ENCODE results near the gene HSD11B1. TPM values are rescaled to one million over a fixed set of nuclear protein-coding genes. Genes with fewer than 3 reads are reported as not detected.
"Not testable (repeated sequence)": the region's sequence is repeated elsewhere in the genome, so short reads cannot be mapped to it uniquely, and the experiment has no call there.

Gene HSD11B1
- total RNA-seq, 1 experiment from 2014 or later, result 4.3 TPM

DNA sequence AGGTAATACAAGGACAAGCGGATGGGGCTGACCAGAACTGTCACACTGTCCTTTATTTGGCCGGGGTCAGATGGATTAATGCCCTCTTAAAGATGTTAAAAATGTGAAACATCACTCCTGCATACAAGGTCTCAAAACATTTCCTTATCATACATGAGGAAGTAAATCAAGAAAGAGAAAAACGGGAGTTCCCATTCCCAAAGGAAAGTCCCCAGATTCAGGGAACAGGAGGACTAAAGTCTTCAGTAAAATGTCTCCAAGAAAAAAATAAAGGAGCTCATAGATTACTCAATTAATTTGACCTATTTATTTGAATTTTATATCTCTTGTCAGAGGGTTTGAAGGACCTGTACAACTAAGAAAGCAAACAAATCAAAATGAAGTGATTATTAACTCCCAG is 13.4 kb upstream of the HSD11B1 start:
- DNase-seq (ENCODE audit: low read depth), result no peak

DNA sequence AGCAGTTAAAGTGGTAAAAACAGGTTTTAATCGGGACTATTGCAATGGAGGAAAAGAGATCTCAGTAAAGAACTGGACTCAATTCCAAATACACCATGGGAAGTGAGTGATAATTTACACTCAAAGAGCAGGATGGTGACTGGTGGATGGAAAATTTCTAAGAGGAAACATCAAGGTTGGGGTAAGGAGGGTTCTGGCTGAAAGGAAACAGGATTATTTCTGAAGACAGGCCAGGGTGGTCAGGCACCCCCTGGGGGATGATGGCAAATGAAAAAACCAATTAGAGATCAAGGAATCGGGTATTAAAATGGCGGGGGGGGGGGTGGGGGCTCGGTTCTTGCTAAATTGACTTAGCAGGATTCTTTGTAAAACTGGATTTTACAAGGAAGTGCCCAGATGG is 12.3 kb upstream of the HSD11B1 start:
- peak; percentile 32 for DNase-seq (ENCODE audit: low read depth)

DNA sequence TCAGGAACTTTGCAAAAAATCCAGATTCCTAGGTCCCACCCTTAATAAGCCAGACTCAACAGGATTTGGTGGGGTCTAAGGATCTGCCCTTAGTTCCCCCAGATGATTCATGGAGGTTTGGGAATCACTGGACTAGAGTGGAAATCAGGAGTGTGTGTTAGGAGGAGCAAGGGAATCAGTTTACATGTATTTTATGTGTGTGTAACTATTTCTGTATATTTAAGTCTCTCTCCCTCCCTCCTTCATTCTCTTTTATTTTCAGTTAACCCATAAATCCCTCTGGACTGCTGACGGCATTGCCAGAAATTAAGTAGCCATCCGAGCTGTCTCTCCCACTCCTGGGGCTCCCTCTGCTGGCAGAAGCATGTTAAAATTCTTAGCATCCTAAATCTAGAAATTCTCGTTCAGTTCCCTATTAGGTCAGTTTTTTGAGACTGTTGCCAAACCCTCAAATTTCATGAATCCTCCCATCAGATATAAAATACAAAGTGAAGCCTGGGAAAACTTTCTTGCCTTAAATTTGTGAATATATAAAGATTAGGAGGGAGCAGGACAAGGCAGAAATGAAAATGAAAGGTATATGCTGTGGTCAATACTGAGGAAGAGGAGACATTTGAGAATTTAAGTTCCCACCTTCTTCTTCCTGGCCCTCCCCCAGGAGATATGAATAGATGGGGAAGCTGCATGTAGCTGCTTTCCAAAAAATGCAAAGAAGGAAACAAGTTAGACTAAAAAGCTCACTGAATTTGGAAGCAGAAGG is 11.7 kb upstream of the HSD11B1 start:
- DNase-seq (ENCODE audit: low read depth), result peak; percentile 89

DNA sequence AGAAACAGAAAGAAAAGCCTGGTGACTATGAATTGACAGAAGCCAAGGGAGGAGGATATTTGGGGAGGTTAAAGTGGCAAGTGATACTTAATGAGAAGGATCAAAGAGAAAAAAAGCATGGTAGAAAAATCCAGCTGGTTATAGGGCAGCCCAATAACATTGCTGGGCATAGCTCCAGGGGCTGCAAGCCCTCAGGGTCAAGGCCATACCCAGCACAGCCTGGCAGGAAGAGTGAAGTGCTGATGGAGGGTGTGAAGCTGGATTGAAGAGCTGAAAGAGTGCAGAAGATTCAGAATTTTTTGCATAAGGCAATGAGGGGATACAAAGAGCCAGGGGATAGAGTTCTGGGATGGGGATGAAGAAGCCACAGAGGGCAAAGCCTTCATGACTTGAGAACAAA is 8.0 kb upstream of the HSD11B1 start:
- no peak for DNase-seq (ENCODE audit: low read depth)

DNA sequence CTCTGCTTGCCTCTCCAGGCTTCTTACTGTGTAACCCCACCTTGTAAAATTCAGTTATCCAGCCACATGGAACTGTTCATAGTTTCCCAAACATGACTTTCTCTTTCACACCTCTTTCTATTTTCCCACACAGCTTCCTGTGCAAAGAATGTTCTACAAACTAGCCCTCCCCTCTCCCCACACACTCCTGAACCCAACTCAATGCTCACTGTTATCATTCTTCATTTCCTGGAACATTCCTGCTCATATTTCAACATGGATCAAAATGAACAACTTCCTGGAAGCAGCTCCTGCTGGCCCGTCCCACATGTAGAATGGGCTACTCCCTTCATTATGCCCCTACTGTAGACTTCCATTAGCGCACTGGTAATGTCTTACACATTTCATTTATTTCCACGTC is 7.5 kb upstream of the HSD11B1 start:
- DNase-seq (ENCODE audit: low read depth), result no peak

DNA sequence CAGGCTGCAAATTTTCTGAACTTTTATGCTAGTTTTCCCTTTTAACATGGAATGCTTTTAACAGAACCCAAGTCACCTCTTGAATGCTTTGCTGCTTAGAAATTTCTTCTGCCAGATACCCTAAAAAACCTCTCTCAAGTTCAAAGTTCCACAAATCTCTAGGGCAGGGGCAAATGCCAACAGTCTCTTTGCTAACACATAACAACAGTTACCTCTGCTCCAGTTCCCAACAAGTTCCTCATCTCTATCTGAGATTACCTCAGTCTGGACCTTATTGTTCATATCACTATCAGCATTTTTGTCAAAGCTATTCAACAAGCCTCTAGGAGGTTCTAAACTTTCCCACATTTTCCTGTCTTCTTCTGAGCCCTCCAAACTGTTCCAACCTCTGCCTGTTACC is 4.0 kb upstream of the HSD11B1 start:
- DNase-seq (ENCODE audit: low read depth), result not testable (repeated sequence)

DNA sequence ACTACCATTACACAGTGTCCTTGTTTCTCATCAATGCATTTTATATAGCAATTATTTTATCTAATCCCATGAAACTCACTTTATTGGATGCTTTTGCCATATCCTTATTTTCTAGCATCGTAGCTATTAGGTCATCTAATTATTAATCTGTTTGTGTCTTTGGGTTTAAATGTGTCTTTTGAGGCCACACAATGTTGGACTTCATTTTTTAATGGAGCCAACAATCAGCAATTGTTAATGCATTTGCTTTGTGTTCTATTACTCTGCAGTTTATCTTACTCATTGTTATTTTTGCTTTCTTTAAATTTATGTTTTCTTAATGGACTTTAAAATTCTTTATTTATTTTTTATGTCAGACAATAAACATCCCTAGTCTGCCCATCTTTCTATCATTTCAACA is 1.8 kb upstream of the HSD11B1 start:
- DNase-seq (ENCODE audit: low read depth), result no peak

DNA sequence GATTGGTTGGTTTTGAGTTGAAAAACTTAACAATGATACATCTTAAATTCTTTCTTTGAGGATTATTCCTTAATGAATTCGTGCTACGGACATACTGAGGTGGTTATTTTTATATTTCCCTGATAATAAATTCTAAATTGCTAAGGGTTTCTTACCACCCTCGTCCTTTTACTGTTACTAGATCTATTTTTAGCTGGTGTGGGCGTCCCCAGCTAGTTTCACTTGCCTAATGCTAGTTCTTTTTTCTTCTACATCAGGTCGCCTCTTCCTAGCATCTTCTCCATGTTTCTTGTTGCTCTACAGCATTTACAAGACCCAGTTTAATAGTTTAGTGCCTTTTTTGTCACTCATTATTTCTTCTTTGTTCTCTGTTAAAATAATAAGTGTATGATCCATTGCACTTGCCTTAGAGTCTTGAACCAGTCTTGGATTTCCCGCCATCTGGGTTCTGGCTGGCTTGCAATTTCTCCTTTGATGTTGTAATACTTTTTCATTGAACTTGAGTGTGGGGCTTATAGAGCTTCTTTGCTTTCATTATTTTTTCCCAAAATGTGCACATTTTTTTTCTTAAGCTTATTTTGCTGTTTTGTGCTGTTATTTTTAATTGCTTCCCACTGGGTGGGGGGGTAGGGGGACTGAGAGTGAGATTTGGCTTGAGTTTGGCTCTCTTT is 677 bp upstream of the HSD11B1 start:
- no peak for DNase-seq (ENCODE audit: low read depth)

DNA sequence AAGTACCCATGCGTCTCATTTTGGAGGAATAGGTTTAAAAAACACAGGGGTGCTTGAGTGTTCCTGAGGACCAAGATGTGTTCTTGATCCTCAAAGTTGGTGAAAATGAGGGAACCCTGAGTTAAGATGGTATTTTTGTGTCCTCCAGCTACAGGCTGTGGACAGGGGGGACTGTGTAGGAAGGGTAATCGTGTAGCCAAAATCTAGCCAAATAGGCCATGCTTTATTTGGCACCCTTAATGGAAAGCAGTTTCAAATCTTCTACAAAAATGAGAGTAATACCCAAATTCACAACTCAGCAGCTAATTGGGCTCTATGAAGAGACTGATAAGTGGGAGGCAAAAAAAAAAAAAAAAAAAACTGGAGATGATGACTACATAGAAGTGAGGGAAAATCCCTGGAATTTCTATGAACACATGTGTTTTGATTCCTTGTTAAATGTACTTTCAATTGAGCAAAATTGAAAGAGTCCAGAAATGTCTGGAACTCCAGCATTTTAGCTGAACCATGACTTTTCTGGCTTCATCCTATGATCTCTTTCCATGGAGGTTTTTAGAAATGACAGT is 470 bp downstream of the HSD11B1 start:
- DNase-seq (ENCODE audit: low read depth), result no peak

DNA sequence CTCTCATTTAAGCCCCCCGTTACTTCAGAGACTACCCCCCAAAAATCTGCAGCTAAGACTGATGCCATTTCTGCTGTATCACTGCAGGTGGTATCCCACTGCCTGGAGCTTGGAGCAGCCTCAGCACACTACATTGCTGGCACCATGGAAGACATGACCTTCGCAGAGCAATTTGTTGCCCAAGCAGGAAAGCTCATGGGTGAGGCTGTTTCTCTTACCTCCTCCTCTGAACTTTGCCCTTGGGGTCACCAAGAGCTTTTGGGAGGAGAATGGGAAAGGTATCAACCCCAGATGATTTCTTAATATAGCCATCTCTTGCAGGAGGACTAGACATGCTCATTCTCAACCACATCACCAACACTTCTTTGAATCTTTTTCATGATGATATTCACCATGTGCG is 2.0 kb downstream of the HSD11B1 start:
- no peak for DNase-seq (ENCODE audit: low read depth)

DNA sequence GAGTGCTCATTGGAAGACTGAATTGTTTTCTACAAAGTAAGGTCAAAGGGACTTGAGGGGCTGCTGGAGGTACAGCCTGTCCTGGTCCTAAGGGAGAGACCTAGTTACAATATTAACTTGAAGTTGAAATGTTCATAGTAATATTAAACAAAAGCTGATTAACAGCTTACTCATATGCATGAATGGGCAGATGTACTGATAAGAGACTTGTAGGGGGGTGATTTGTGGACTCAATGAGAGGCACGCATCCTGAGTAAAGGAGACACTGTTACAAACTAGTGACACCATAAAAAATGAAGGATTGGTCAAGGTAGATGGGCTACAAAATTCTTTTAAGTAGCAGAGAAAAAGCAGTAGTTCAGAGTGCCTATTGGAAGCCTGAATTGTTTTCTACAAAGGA is 2.7 kb downstream of the HSD11B1 start:
- DNase-seq (ENCODE audit: low read depth), result peak; percentile 56

DNA sequence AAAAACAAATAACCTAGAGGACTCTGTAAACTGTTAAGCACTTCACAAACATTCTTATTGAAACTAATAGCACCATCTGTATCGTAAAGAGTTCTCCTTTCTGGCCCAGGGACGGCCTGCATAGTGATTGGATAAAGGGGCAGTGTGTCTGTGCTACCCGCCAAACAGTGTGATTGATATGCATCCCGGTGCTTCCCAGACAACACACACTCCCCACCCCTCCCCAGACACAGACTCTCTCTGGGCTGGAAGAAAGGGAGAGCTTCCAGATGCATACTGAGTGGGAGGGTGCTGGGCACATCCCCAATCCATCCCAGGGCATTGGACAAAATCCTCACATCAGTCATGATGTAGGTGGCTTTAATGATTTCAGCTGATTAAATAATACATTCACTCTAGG is 3.7 kb downstream of the HSD11B1 start:
- no peak for DNase-seq (ENCODE audit: low read depth)

DNA sequence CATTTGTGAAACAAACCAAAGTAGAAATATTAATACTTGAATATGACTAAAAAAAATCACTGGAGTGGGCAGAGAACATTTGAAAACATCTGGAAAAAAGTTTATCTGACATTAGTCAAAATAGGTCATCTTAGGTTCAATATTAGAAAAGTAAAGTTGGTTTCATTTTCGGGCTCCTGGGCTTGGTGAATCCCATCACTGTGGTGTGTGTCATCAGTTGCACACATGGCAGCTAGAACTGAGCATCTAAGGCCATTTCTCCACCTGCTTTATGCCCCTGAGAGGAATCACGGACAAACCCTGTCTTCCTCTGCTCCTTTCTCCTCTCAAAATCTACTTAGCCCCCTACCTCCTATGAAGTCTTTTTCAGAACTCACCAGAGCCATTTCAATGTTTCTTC is 5.4 kb downstream of the HSD11B1 start:
- DNase-seq (ENCODE audit: low read depth), result peak; percentile 35

DNA sequence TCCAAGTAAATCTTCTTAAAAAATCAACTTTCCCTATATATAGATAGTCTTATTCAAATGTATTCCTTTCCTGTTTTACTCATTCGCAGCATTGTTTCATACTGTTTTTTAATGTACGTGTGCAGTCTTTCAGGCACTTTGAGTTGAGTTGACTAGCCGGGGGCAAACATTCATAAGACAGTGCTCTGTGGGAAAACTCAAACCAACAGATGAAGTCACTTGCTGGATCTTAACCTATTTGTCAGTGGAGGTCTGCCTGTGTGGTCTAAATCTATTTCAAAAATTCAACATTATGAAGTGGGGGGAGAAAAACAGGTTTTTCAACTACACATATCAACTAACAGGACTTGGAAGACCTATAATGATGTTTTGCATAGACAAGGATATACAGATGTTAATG is 6.2 kb downstream of the HSD11B1 start:
- peak; percentile 46 for DNase-seq (ENCODE audit: low read depth)

DNA sequence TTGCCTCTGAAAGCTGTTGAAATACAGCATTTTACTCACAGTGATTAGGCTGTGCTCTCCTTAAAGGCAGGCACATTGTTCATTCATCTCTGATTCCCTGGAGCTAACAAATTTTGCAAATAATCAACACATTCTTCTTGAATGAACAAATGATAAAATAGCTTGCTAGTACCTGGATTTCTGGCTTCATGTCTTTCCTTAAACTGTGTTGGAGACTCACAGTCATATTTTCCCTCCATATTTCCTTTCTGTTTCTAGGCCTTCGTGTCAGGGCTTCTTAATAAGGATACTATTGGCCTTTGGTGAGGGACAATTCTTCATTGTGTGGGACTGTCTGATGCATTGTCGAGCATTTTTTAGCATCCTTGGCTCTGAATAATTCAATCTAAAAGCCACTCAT is 9.7 kb downstream of the HSD11B1 start:
- no peak for DNase-seq (ENCODE audit: low read depth)

DNA sequence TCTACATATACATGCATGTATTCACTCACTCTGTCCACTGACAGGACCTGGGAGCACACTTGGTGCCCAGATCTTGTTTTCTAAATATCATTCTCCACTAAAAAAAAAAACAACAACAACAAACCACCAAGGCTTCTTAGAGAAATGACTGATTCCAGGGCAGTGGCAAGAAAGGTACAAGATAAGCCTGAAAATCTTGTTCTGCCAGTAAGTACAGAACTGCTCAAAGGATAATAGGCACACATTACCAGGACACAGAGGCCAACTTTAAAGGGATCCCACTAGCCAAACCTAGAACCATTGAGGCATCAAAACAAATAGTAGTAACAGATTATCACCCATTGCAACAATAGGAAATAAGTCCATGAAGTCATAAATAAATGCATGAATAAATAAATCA is 10.7 kb downstream of the HSD11B1 start:
- DNase-seq (ENCODE audit: low read depth), result no peak

DNA sequence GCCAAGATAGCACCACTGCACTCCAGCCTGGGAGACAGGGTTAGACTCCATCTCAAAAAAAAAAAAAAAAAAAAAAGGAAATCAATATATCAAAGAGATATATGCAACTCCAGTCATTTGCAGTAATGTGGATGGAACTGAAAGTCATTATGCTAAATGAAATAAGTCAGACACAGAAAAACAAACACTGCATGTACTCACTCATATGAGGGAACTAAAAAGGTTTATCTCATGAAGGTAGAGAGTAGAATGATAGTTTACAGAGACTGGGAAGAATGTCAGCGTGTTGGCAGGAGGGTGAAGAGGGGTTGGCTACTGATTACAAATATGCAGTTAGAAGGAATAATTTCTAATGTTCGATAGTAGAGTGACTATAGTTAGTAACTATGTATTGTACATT is 13.2 kb downstream of the HSD11B1 start:
- no peak for DNase-seq (ENCODE audit: low read depth)

DNA sequence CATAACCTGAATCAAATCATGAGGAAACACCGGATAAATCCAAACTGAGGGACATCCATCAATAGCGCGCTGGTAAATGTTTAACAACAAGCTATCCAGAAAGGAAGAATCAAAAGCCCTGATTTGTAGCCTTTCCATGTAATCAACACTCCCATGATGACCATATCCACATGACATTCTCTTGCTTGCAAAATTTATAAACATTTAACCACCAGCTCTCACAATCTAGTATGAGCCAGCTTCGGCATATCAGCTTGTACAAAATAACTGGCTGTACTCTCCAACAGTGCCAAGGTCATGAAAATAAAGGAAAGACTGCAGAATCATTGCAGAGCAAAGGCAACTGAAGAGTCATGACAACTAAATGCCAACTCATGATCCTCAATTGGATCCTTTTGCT is 15.7 kb downstream of the HSD11B1 start:
- peak; percentile 48 for DNase-seq (ENCODE audit: low read depth)

DNA sequence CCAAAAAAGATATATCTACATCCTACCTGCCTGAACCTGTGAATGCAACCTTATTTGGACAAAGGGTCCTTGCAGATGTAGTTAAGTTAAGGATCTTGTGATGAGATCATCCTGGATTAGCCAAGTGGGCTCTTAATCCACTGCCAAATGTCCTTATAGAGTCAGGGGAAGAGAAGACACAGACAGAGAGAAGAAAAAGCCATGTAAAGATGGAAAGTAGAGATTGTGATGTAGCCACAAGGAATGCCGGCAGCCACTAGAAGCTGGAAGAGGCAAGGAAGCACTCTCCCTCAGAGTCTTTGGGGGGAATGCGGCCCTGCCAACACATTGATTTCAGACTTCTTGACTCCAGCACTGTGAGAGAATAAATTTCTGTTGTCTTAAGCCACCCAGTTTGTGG is 16.2 kb downstream of the HSD11B1 start:
- peak; percentile 42 for DNase-seq (ENCODE audit: low read depth)

DNA sequence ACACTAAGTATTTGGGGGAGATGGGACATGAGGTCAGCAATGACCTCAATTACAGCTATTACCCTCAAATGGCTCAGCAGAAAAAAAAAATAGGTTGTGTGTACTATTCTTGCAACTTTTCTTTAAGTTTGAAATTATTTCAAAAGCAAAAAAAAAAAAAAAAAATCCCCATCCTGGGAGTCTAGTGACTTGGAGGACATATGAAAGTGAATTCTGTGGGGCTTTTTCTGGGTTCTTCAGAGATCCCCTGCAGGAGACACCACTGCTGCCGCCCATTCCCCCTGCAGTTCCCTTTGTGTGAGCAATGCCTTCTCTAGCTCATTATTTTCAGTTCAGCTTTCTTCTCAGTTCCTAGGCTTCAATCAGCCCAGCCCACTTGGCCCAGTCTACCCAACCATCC is 16.7 kb downstream of the HSD11B1 start:
- DNase-seq (ENCODE audit: low read depth), result no peak

DNA sequence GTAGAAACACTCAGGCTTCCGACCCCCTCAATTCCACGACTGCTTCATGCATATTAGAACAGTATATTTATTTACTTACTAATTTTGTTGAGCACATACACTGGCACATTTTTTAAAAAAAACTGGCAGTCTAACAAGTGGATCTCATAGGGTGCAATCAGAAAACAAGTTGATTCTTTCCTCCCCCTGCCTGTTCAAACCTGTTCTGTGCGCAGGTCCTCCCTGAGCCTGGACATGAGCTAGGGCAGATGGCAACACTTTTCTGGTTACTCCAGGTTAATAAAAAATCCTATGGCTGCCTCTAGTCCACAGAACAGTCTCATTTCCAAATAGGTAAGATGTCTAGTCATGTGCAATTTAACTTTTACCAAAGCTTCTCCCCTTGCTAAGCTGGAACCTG is 18.6 kb downstream of the HSD11B1 start:
- DNase-seq (ENCODE audit: low read depth), result no peak

DNA sequence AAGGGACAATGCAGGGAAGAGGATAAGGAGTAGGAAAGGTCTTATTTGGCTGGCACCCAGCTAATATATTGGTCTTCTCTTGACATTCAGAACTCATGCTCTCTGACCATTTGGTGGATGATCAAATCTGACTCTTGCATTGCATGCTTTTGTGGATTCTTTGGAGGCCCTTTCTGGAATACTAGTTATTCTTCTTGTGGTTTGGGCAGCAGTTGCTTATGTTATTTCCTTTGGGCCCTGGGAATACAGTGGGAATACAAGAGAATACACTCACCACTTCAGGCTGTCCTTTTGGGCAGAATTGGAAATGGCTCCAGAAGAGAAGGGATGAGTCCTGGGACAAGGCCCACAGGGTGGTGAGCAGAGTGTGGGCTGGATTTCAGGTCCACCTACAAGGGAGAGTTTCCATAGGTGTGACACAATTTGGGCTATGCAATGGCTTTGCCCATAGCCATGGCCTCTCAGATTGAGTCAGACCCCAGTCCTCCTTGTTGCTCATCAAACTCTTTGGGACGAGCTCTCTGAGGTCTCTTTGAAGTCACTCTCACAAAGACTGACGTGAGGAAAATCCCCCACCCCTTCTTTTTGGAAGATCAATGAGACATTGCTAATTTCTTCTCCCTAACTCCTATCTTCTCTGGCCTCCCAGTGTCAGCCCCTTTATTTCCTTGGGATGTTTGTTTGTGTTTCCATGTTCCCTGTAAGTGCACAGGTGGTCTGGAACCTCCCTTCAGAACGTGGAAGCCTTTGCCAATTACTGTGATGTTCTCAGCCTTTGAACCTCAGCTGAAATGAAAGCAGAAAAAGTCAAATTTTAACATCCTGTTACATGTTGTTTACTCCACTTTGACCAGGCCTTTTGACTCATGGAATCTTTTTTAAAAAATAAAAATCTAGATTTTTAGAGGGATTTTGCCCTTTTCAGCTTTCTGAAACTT is 19.4 kb downstream of the HSD11B1 start:
- DNase-seq (ENCODE audit: low read depth), result no peak

Measured in M059J (cell line).